ENCODE results near the gene MPRIP.
"Not testable (repeated sequence)": the region's sequence is repeated elsewhere in the genome, so short reads cannot be mapped to it uniquely, and the experiment has no call there.

MPRIP gene

GRCh38 chr17:17042384-17042736, at the start of gene MPRIP:
Gene MPRIP (plus strand): TSS chr17:17042457. CDS start chr17:17042849, 392 bp downstream.
- no peak for TF ChIP-seq CTCF (IDR thresholded peaks at IDR 0.05; ENCODE audit: control extremely low read depth, extremely low read depth, low read depth, missing control alignments)
- ChIA-PET POLR2A (no interaction called here), CTCF (interaction anchor here (1.0 to 2.0 kb wide), 2 partner anchors 10 to 51 kb away, joined by 3 to 7 read pairs; no protein-coding TSS in a partner anchor)
- no peak for DNase-seq (ENCODE audit: extremely low spot score)

GRCh38 chr17:16994631-16995030, 47.6 kb upstream of the MPRIP start:
- no peak for TF ChIP-seq CTCF (IDR thresholded peaks at IDR 0.05; ENCODE audit: control extremely low read depth, extremely low read depth, low read depth, missing control alignments)
- POLR2A ChIA-PET, result no interaction called here
- no peak for DNase-seq (ENCODE audit: extremely low spot score)
- CTCF ChIA-PET, result interaction anchor here (1.2 to 10.6 kb wide), 4 partner anchors 16 to 318 kb away, joined by 3 to 163 read pairs (median 14); no protein-coding TSS in a partner anchor

GRCh38 chr17:16995930-16996329, 46.3 kb upstream of the MPRIP start:
- CTCF ChIA-PET, result interaction anchor here (1.2 to 10.6 kb wide), 2 partner anchors 17 to 317 kb away, joined by 3 to 163 read pairs; no protein-coding TSS in a partner anchor
- POLR2A ChIA-PET, result no interaction called here
- DNase-seq (ENCODE audit: extremely low spot score), result no peak
- TF ChIP-seq CTCF (IDR thresholded peaks at IDR 0.05; ENCODE audit: control extremely low read depth, extremely low read depth, low read depth, missing control alignments), result no peak

- DNase-seq (ENCODE audit: extremely low spot score); POLR2A ChIA-PET: not testable (repeated sequence)
- CTCF ChIA-PET, result interaction anchor here (1.3 kb wide), 1 partner anchor 8 kb away, joined by 3 read pairs; no protein-coding TSS in a partner anchor
These were observed 45.5 kb upstream of the MPRIP start for GRCh38 chr17:16996726-16997125.

- no peak for TF ChIP-seq CTCF (IDR thresholded peaks at IDR 0.05; ENCODE audit: control extremely low read depth, extremely low read depth, low read depth, missing control alignments)
- POLR2A ChIA-PET, result no interaction called here
- DNase-seq (ENCODE audit: extremely low spot score), result no peak
- CTCF ChIA-PET, result interaction anchor here (1.3 kb wide), 1 partner anchor 9 kb away, joined by 3 read pairs; no protein-coding TSS in a partner anchor
These were observed 44.5 kb upstream of the MPRIP start for GRCh38 chr17:16997514-16998429.

- ChIA-PET POLR2A (no interaction called here), CTCF (interaction anchor here (0.9 to 2.9 kb wide), 11 partner anchors 8 to 355 kb away, joined by 3 to 18 read pairs (median 3); no protein-coding TSS in a partner anchor)
- no peak for TF ChIP-seq CTCF (IDR thresholded peaks at IDR 0.05; ENCODE audit: control extremely low read depth, extremely low read depth, low read depth, missing control alignments)
- no peak for DNase-seq (ENCODE audit: extremely low spot score)
These were observed 42.2 kb upstream of the MPRIP start for GRCh38 chr17:16999931-17000625.
